GM21529 (cell line): ENCODE data around the gene EFHD2.
"Not testable (repeated sequence)": the region's sequence is repeated elsewhere in the genome, so short reads cannot be mapped to it uniquely, and the experiment has no call there.

ENCODE experiments used
- ATAC-seq: cut with Tn5 transposase; IDR thresholded peaks from one replicate; pipeline ENCODE4 v1.9.1; 2021; ENCODE audit not compliant: unreplicated experiment

The EFHD2 gene

DNA sequence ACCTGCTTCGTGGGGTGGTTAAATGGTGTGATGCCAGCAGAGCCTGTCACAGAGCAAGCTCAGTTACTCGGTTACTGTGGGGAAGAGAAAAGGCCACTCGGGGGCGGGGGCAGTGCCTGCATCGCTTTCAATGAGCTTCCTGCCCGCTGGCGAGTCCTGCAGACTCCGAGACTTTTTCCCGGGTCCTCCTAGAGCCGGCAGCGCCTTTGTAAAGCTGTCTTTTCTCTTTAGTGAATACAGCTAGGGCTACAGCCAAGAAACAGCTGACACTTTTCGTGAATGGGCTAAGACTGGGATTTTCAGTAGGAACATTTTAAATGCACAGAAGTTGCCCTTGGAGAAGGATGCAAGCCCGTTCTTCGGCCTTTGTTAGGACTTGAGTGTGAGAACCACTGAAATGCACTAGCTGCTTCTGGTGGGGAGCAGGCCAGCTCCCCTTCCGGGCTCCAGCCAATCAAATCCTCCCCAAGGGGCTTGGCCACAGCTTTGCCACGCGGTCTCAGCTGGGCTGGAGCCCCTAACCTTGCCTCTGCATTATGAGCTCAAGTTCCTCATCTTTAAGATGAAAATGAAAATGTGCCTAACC is 23.4 kb upstream of the EFHD2 start:
- ATAC-seq, result no peak

GRCh38 chr1:15388201-15388880 is 21.3 kb upstream of the EFHD2 start:
- no peak for ATAC-seq

GRCh38 chr1:15389828-15390227 is 19.9 kb upstream of the EFHD2 start:
- not testable (repeated sequence) for ATAC-seq

- ATAC-seq, result no peak
Observed at GRCh38 chr1:15390667-15391066, 19.0 kb upstream of the EFHD2 start.

DNA sequence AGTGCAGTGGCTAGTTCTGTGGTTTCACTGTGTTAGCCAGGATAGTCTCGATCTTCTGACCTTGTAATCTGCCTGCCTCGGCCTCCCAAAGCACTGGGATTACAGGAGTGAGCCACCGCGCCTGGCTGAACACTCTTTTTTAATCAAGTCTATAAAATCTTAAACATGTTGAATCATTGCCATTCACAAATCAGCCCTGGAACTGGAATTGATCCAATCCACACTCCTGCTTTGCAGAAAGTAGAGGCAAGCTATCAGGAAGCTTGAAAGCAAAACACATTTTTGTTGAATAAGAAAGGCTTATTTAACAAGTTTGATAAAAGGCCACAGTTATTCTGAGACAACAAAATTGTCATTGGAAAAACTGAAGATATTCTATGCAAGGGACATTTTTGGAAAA is 18.3 kb upstream of the EFHD2 start:
- ATAC-seq, result no peak

DNA sequence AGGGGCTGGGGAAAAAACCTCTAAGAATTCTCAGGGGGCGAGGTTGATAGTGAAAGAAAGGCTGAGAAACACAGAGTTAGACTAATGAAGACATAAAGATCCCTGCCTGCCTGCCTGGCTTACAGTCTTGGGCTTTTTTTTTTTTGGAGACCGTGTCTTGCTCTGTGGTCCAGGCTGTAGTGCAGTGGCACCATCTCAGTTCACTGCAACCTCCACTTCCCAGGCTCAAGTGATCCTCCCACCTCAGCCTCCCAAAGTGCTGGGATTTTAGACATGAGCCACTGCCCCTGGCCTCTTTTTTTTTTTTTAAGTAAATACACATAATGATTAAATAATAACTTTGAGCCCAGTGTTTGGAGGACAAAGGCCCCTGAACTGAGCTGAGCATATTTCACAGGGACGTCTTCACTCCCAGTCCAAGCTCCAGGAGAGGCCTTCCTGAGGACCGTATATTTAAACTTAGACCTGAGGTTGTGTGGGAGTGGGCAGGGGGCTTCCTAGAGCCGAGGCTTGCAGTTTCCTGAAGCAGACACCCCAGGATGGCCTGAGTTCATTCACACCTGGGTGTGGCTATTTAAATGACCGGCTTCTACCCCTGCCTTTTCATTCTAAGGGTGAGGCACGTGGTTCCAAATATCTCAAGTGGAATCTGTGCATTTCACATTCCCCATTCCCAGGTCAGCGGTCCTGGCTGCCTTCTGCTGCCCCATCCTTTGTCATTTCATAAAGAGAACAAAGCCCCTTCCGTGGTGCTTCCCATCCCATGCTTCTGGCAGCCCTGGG is 16.0 kb upstream of the EFHD2 start:
- no peak for ATAC-seq

DNA sequence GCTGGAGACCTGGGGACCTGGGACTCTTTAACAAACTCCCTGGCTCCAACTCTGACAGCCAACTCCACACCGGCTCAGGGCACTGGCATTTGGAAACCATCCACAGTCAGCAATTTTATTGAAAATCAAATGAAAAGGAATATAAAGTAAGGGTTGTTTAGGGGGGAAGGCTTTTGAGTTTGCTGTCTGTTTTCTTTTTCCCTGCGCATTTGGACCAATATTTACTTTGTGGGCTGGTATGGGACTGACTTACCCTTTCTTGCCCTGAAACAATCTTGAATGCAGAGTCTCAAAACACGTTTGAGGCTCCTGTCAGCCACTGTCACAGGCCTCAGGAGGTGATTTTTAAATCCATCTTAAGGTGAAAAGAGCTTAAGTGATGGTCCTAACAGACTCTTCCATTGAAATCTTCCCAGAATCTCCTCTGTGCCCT is 15.4 kb upstream of the EFHD2 start:
- no peak for ATAC-seq

DNA sequence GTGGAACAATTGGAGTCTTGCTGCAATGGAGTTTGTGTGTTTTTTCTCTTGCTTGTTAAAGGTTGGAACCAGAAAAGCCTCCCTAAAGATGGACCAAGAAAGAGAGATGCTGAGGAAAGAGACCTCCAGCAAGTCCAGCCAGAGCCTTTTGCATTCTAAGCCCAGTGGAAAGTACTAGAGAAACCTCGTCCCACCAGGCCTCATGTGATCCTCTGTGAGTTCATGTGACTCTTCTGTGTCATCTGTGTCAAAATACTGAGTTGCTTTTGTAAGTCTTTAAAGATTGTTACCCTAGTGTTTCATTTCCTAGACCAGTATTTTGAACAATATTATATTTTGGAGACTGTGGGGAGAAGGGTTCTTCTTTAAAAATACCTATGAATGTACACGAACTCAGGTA is 12.5 kb upstream of the EFHD2 start:
- ATAC-seq, result no peak

DNA sequence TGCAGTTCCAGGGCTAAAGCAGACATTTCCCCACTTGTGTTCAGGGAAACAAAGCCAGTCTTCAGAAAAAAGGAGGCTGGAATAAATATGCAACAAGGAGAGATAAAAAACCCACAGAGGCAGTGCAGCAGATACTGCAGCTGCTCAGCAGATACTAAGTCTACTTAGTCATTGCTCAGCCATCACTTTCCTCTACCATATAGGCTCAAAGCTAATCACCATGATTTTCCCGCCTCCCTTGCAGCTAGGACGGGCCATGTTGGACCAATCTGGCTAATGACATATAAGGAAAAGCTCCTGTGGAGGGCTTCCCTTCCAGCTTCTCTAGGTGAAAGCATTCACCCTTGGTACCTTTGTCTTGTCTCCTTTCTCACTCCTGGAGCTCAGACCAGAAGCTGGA is 10.0 kb upstream of the EFHD2 start:
- no peak for ATAC-seq

DNA sequence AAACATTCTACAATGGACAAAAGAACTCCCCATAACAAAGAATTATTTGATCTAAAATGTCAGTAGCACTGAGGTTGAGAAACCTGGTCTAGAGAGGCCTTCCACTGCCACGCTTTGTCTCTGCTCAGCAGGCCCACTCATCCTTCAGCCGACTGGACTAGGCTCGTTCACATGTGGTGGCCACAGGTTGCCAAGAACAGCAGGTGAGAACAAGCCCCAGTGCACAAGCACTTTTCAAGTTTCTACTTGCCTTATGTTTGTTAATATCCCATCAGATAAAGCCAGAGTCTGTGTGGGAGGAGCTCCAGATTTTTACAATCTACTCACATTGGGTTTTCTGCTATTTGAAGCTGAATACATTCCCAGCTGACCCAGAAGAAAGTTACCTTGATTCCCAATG is 9.1 kb upstream of the EFHD2 start:
- no peak for ATAC-seq

DNA sequence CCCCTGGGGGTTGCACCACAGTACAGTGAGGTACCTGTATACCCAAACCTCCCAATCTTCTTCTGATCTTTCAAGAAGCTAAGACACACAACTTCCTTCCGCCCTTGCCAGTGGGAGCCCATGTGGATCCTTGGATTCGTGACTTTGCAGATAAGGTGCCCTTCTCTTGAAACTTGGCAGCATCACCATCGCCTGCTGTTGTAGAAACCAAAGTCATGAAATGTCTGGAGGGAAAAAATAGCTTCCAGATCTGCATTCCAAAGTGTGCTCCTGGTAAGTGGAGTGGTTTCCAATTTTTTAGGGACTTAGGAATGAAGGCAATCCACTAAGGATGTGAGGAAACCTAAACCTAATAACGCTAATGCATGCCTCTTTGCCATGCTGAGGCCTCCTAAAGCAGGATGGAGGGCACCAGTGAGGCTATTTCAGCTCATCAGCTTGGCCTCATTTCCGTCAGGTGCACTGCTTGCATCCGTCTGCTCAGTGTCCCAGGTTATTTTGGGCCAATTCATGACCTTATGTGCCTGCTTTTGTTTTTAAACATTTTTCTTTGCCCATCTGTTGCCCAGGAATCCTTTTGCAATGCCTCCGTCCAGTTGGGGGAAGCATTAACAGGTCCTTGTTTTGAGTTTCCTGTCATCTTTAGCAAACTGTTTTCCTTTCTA is 8.2 kb upstream of the EFHD2 start:
- ATAC-seq, result no peak

GRCh38 chr1:15402809-15403450 is 6.8 kb upstream of the EFHD2 start:
- ATAC-seq, result no peak

DNA sequence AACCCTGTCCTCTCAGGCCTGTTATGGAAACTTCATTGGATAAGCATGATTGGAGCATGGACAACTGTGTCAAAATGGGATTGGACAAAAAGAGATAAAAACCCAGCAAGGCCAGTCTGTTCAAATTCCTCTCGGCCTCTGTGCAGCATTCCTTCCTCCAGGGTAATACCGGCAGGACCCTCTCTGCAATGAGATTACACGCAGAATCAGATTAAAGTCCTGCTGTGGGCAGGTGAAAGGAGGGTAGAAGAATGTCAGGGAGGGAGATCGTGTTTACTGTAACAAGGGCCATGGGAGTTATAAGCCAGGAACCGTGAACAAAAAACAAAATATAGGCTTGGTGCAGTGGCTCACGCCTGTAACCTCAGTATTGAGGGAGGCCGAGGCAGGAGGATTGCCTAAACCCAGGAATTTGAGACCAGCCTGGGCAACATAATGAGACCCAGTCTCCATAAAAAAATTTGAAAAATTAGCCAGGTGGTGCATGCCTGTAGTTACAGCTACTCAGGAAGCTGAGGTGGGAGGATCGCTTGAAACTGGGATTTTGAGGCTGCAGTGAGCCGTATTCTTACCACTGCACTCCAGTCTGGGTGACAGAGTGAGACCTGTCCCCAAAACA is 5.6 kb upstream of the EFHD2 start:
- ATAC-seq, result no peak

GRCh38 chr1:15405106-15405850 is 4.4 kb upstream of the EFHD2 start:
- ATAC-seq, result no peak

DNA sequence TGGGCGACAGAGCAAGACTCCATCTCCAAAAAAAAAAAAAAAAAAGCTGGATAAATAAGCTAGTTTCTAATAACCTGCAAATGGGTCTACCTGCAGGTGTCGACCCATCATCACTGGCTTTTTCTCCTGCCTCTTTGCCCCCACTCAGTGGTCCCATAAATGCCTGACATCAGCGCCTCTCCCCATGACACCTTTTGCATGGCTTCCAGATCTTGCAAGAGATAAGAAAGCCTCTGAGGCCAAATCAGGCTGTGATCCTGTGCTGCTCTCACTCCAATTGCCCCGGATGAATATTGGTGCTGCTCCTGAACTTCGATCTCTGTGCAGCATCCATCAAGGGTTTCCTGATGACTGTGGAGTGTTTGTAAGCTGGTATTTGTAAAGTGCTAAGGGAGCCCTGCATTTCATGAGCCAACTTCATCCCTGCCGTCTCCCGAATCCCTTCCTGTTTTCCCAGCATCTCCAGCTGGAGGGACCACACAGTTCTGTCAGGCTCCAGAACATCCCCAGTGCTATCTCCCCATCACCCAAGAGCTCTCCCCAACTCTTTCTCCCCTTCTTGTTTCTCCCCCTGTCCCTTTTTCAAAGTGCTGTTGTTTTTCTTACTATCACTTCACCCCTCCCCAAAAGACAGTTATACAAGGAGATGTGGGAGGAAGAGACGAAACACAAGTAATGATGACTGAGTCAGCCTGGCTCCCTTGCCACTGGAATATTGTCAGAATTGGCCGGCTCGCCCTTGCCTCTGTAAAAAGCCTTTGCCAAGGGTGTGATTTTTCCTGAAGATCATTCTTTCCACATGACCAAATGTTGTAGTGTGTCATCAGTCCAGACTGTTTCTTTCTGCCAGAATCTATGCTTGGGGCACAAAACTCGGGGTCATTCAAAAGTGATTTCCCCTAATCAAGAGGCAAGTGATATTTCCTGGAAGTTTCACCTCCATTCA is 2.8 kb upstream of the EFHD2 start:
- no peak for ATAC-seq

GRCh38 chr1:15407580-15407979 is 2.1 kb upstream of the EFHD2 start:
- ATAC-seq, result no peak

DNA sequence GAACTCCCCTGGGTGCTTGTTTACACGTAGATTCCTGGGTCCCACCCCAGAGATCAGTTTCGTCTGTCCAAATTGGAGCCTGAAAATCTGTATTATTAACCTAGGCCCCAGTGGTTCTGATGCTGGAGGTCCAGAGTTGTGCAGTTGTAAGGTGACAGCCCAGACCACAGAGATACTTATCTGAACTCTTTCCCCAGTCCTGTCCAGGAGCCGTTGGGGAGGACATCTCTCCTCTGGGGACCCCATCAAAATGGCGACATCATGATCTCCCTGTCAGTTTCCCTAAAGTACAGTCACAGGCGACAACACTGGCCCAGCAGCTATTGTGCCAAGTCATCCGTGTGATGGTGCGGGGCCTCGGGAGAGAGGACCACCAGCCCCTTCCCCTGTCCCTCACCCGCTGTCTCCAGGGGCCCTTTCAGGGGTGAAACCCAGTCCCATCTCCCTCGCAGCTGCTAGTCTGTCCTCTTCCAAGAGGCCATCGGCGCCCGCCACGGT is 749 bp upstream of the EFHD2 start:
- ATAC-seq, result no peak

GRCh38 chr1:15410223-15410883 is 665 bp downstream of the EFHD2 start:
- ATAC-seq, result no peak
